ENCODE measurements around the gene ANKRD27.

GRCh38 chr19:32605544-32605943 lies 69.4 kb downstream of the ANKRD27 start:
- TF ChIP-seq CTCF (IDR thresholded peaks at IDR 0.05) (no peak), POLR2A (IDR thresholded peaks at IDR 0.05) (no peak)

Data from lower leg skin (tissue), 3 donors.